ENCODE data around the gene ZC3H18. TPM values are rescaled to one million over a fixed set of nuclear protein-coding genes. Genes with fewer than 3 reads are reported as not detected.
A peak's percentile ranks its signal among the peaks of the same experiment; 100 is the strongest.

The ZC3H18 gene
- total RNA-seq, 1 donor from 2014 or later, result 14.6 TPM

DNA sequence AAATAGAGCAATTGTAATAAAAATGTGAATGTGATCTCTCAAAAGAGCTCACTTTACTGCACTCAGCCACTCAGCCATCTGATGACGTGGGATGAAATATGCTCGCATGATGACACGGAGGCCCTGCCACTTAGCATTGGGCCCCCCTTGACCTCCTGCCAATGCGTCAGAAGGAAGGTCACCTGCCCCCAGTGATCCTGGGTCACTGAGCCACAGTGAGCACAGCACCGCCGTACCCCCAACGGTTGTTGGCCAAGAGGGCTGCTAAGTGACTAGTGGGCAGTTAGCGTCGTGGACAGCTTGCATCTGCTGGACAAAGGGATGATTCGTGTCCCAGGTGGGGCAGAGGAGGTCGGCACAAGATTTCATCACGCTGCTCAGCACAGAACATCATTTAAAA is 22.9 kb downstream of the ZC3H18 start:
- Histone ChIP-seq H3K9me3 (ENCODE audit: control insufficient read depth in 3 of 3, low read length in 3 of 3) (no peaks in the 10 kb centered on the region), H3K36me3 (ENCODE audit: control insufficient read depth in 3 of 3, insufficient read depth in 3 of 3, low read length in 3 of 3) (peaks cover 21 to 27% (median 26%) of the 10 kb centered on the region in 3 donors), H3K4me1 (ENCODE audit: control insufficient read depth in 3 of 3, insufficient read depth in 3 of 3, low read length in 3 of 3) (no peaks in the 10 kb centered on the region), H3K9ac (ENCODE audit: low read depth in 1 of 3, low read length in 3 of 3) (no peak overlapping the region), H3K27ac (ENCODE audit: low read depth, low read length) (no peak overlapping the region), H3K4me3 (ENCODE audit: low read length in 3 of 3) (no peak overlapping the region), H3K27me3 (ENCODE audit: control insufficient read depth in 3 of 3, insufficient read depth in 3 of 3, low read length in 3 of 3) (no peaks in the 10 kb centered on the region)

DNA sequence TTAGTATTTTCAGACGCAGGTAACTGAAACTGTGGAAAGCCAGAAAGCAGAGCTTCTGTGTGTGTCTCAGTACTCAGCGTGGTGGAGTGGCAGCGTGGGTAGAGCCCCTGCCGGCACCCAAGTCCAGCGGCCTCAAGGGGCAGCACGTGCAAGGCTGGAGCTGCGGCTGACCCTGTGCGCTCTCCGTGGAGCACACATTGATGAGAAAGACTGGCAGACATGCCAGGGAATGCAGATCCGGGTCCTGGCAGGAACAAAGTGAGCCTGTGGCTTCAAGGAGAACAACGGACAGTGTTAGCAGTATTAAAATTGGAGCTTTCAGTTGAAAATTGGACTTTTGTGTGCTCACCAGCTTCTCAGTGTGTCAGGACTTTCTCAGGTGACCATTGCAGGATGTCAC is 23.3 kb downstream of the ZC3H18 start:
- peaks cover 0 to 4% (median 0%) of the 10 kb centered on the region in 3 donors for H3K4me1 ChIP-seq (ENCODE audit: control insufficient read depth in 3 of 3, insufficient read depth in 3 of 3, low read length in 3 of 3)
- no peak overlapping the region for H3K27ac ChIP-seq (ENCODE audit: low read depth, low read length)
- H3K36me3 ChIP-seq (ENCODE audit: control insufficient read depth in 3 of 3, insufficient read depth in 3 of 3, low read length in 3 of 3), result peaks cover 21 to 27% (median 25%) of the 10 kb centered on the region in 3 donors
- H3K9me3 ChIP-seq (ENCODE audit: control insufficient read depth in 3 of 3, low read length in 3 of 3), result no peaks in the 10 kb centered on the region
- no peak overlapping the region for H3K4me3 ChIP-seq (ENCODE audit: low read length in 3 of 3)
- no peak overlapping the region for H3K9ac ChIP-seq (ENCODE audit: low read depth in 1 of 3, low read length in 3 of 3)
- no peaks in the 10 kb centered on the region for H3K27me3 ChIP-seq (ENCODE audit: control insufficient read depth in 3 of 3, insufficient read depth in 3 of 3, low read length in 3 of 3)

DNA sequence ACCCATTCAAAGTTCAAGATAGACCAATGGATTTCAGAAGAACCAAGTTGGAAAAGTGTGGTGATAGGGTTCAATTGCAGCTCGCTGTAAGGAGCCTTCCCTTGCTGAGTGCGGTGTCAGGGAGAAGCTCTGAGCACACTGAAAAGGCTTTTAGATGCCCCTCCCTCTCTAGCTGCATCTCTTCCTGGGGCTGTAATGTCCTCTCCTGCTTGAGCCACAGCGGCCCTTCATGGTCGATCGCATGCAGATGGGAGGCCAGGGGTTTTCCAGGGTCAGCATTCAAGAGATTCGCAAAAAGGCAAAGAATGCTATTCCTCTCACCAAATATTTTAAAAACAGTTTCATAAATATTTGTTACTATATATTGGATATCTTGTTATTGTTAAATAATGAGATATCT is 23.7 kb downstream of the ZC3H18 start:
- Histone ChIP-seq H3K4me3 (ENCODE audit: low read length in 3 of 3) (no peak overlapping the region), H3K9me3 (ENCODE audit: control insufficient read depth in 3 of 3, low read length in 3 of 3) (no peaks in the 10 kb centered on the region), H3K4me1 (ENCODE audit: control insufficient read depth in 3 of 3, insufficient read depth in 3 of 3, low read length in 3 of 3) (peaks cover 0 to 5% (median under 1%) of the 10 kb centered on the region in 3 donors), H3K36me3 (ENCODE audit: control insufficient read depth in 3 of 3, insufficient read depth in 3 of 3, low read length in 3 of 3) (peaks cover 20 to 26% (median 22%) of the 10 kb centered on the region in 3 donors), H3K27me3 (ENCODE audit: control insufficient read depth in 3 of 3, insufficient read depth in 3 of 3, low read length in 3 of 3) (no peaks in the 10 kb centered on the region), H3K9ac (ENCODE audit: low read depth in 1 of 3, low read length in 3 of 3) (no peak overlapping the region), H3K27ac (ENCODE audit: low read depth, low read length) (no peak overlapping the region)

DNA sequence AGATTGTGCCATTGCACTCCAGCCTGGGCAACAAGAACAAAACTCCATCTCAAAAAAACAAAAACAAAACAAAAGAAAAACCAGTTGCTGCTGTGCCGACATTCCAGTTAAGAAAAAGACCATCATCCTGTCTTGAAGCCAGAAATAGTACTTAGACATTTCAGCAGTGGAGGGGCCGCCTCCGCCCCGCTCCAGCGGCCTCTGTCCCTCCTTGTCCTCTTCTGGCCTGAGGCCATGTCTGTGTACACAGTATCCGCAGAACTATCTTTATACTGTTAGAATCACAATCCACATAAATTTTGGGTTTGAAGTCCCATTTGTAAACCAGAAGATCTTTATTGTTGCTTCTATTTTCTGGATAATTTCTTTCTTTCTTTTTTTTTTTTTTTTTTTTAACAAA is 24.9 kb downstream of the ZC3H18 start:
- Histone ChIP-seq H3K27me3 (ENCODE audit: control insufficient read depth in 3 of 3, insufficient read depth in 3 of 3, low read length in 3 of 3) (no peaks in the 10 kb centered on the region), H3K9me3 (ENCODE audit: control insufficient read depth in 3 of 3, low read length in 3 of 3) (no peaks in the 10 kb centered on the region), H3K36me3 (ENCODE audit: control insufficient read depth in 3 of 3, insufficient read depth in 3 of 3, low read length in 3 of 3) (peaks cover 21 to 27% (median 23%) of the 10 kb centered on the region in 3 donors), H3K9ac (ENCODE audit: low read depth in 1 of 3, low read length in 3 of 3) (no peak overlapping the region), H3K4me1 (ENCODE audit: control insufficient read depth in 3 of 3, insufficient read depth in 3 of 3, low read length in 3 of 3) (peaks cover 4 to 15% (median 7%) of the 10 kb centered on the region in 3 donors), H3K4me3 (ENCODE audit: low read length in 3 of 3) (no peak overlapping the region), H3K27ac (ENCODE audit: low read depth, low read length) (no peak overlapping the region)

DNA sequence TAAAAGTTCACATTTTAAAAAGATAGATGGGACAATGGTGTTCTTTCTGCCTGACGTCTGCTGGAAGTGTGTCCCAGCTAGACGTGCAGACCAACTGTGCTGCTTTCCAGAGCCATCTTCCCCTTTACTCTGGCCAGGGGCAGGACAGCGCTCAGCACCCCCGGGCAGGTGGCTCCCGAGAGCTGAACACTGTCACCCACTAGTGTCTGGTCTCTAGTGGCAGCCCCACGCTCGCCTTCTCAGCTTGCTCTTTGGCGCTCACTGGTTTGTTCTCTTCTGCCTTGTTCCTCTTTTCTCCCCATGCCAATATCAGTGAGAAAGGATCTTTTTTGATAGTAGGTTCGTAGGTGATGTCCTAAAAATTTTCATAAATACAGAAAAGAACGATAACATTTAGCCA is 25.7 kb downstream of the ZC3H18 start:
- Histone ChIP-seq H3K9ac (ENCODE audit: low read depth in 1 of 3, low read length in 3 of 3) (no peak overlapping the region), H3K9me3 (ENCODE audit: control insufficient read depth in 3 of 3, low read length in 3 of 3) (no peaks in the 10 kb centered on the region), H3K27ac (ENCODE audit: low read depth, low read length) (no peak overlapping the region), H3K36me3 (ENCODE audit: control insufficient read depth in 3 of 3, insufficient read depth in 3 of 3, low read length in 3 of 3) (peaks cover 26 to 36% (median 28%) of the 10 kb centered on the region in 3 donors), H3K27me3 (ENCODE audit: control insufficient read depth in 3 of 3, insufficient read depth in 3 of 3, low read length in 3 of 3) (no peaks in the 10 kb centered on the region), H3K4me1 (ENCODE audit: control insufficient read depth in 3 of 3, insufficient read depth in 3 of 3, low read length in 3 of 3) (peaks cover 4 to 16% (median 8%) of the 10 kb centered on the region in 3 donors), H3K4me3 (ENCODE audit: low read length in 3 of 3) (no peak overlapping the region)

DNA sequence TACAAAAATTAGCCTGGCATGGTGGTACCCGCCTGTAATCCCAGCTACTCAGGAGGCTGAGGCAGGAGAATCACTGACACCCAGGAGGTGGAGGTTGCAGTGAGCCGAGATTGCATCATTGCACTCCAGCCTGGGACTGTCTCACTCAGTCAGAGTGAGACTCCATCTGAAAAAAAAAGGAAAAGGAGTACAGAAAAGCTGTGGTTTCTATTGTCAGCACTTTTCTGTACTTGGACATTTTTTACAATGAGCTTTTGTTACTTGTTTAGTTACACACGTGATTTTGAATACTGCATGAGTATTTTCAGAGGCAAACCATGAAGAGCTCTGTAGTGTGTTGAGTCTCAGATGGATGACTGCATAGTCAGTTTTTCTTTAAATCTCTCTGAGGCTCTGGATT is 26.3 kb downstream of the ZC3H18 start:
- no peak overlapping the region for H3K27ac ChIP-seq (ENCODE audit: low read depth, low read length)
- H3K9ac ChIP-seq (ENCODE audit: low read depth in 1 of 3, low read length in 3 of 3), result no peak overlapping the region
- peaks cover 4 to 16% (median 8%) of the 10 kb centered on the region in 3 donors for H3K4me1 ChIP-seq (ENCODE audit: control insufficient read depth in 3 of 3, insufficient read depth in 3 of 3, low read length in 3 of 3)
- H3K9me3 ChIP-seq (ENCODE audit: control insufficient read depth in 3 of 3, low read length in 3 of 3), result no peaks in the 10 kb centered on the region
- H3K27me3 ChIP-seq (ENCODE audit: control insufficient read depth in 3 of 3, insufficient read depth in 3 of 3, low read length in 3 of 3), result no peaks in the 10 kb centered on the region
- no peak overlapping the region for H3K4me3 ChIP-seq (ENCODE audit: low read length in 3 of 3)
- peaks cover 32 to 37% (median 34%) of the 10 kb centered on the region in 3 donors for H3K36me3 ChIP-seq (ENCODE audit: control insufficient read depth in 3 of 3, insufficient read depth in 3 of 3, low read length in 3 of 3)

DNA sequence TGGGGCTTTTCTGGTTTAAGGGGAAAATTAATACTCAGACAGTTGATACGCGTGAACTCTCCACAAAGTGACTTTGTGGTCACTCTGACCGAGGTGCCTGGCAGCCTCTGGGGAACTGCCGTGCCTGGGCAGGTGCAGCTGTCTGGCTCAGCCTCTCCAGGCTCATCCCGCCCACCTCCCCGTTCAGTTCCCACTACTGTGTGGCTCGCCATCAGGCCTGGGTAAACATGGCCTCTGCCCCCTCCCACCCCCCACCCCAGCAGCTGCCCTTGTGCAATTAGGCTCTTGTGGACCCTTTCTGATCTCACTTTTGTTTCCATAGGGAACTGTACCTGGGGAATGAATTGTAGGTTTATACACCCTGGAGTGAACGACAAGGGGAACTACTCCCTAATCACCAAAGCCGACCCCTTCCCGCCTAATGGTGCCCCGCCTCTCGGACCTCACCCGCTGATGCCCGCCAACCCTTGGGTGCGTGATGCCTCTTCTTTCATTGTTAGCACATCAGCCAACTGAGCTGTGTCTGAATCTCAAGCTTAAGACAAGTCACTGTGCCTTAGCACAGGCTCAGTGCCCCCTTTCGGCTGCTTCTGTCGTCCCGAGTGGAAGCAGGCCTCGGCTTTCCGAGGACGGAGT is 27.8 kb downstream of the ZC3H18 start:
- H3K27ac ChIP-seq (ENCODE audit: low read depth, low read length), result no peak overlapping the region
- no peak overlapping the region for H3K4me3 ChIP-seq (ENCODE audit: low read length in 3 of 3)
- H3K27me3 ChIP-seq (ENCODE audit: control insufficient read depth in 3 of 3, insufficient read depth in 3 of 3, low read length in 3 of 3), result no peaks in the 10 kb centered on the region
- H3K9ac ChIP-seq (ENCODE audit: low read depth in 1 of 3, low read length in 3 of 3), result no peak overlapping the region
- peaks cover 43 to 45% (median 43%) of the 10 kb centered on the region in 3 donors for H3K36me3 ChIP-seq (ENCODE audit: control insufficient read depth in 3 of 3, insufficient read depth in 3 of 3, low read length in 3 of 3)
- peaks cover 4 to 16% (median 8%) of the 10 kb centered on the region in 3 donors for H3K4me1 ChIP-seq (ENCODE audit: control insufficient read depth in 3 of 3, insufficient read depth in 3 of 3, low read length in 3 of 3)
- H3K9me3 ChIP-seq (ENCODE audit: control insufficient read depth in 3 of 3, low read length in 3 of 3), result no peaks in the 10 kb centered on the region

DNA sequence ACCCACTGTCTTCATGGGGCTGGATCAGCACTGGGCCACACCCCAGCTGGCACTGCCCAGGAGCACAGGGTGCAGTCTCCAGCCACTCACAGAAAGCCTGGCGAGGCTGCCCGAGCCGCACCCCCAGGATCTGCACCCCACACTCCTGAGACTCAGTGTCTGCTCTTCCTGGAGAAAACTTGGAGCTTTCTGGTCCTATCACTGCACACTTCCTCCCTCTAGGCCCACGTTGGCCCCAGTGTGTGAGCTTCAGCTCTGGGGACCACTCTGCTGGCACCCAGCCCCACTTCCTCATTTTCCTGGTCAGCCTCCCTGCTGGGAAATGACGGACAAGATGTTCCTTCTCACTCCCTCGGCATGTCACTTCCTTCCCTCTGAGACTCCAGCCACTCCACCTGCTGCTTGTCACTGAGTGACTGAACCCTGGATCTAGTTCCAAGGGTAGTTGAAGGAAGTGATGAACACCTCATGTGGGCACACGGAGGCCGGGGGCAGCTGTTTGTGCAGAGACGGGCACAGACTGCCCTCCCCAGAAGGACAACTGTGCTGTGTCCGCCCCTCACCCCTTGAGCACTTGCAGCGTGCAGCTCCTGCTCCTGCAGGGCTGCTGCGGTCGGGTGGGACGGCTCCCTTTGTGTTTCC is 29.0 kb downstream of the ZC3H18 start:
- Histone ChIP-seq H3K9me3 (ENCODE audit: control insufficient read depth in 3 of 3, low read length in 3 of 3) (no peaks in the 10 kb centered on the region), H3K36me3 (ENCODE audit: control insufficient read depth in 3 of 3, insufficient read depth in 3 of 3, low read length in 3 of 3) (peaks cover 34 to 41% (median 40%) of the 10 kb centered on the region in 3 donors), H3K27ac (ENCODE audit: low read depth, low read length) (peak overlapping the region; percentile 37), H3K4me1 (ENCODE audit: control insufficient read depth in 3 of 3, insufficient read depth in 3 of 3, low read length in 3 of 3) (peaks cover 4 to 16% (median 8%) of the 10 kb centered on the region in 3 donors), H3K9ac (ENCODE audit: low read depth in 1 of 3, low read length in 3 of 3) (peak overlapping the region in 1 of 3 donors; percentile 25), H3K4me3 (ENCODE audit: low read length in 3 of 3) (no peak overlapping the region), H3K27me3 (ENCODE audit: control insufficient read depth in 3 of 3, insufficient read depth in 3 of 3, low read length in 3 of 3) (no peaks in the 10 kb centered on the region)

DNA sequence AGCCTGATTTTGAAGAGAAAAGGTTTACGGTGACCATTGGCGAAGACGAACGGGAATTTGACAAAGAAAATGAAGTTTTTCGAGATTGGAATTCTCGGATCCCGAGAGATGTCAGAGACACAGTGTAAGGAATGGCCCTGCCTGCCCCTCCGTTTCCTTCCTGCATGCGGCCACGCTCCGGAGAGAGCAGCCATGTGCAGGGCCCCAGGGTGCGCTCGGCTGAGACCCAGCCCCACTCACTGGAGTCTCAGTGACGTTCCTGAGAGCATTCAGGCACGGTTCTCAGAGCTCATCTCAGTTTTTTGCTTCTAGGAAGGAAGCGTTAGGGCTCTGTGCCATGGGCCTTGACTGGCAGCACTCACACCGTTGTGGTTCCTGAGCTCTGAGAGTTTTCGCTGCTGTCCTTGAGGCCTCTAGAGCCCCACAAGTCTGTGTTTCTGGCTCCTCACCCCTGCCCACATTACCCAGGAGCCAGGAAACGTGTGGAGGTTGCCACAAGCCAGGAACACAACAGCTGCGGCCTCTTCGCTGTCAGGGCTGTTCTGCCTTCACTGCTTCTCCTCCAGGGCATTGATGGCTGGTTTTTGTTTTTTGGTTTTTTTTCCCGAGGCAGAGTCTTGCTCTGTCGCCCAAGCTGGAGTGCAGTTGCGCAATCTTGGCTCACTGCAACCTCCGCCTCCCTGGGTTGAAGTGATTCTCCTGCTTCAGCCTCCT is 29.8 kb downstream of the ZC3H18 start:
- no peaks in the 10 kb centered on the region for H3K9me3 ChIP-seq (ENCODE audit: control insufficient read depth in 3 of 3, low read length in 3 of 3)
- peak overlapping the region; percentile 37 for H3K27ac ChIP-seq (ENCODE audit: low read depth, low read length)
- no peak overlapping the region for H3K4me3 ChIP-seq (ENCODE audit: low read length in 3 of 3)
- no peak overlapping the region for H3K9ac ChIP-seq (ENCODE audit: low read depth in 1 of 3, low read length in 3 of 3)
- H3K36me3 ChIP-seq (ENCODE audit: control insufficient read depth in 3 of 3, insufficient read depth in 3 of 3, low read length in 3 of 3), result peaks cover 34 to 43% (median 41%) of the 10 kb centered on the region in 3 donors
- no peaks in the 10 kb centered on the region for H3K27me3 ChIP-seq (ENCODE audit: control insufficient read depth in 3 of 3, insufficient read depth in 3 of 3, low read length in 3 of 3)
- peaks cover 4 to 16% (median 8%) of the 10 kb centered on the region in 3 donors for H3K4me1 ChIP-seq (ENCODE audit: control insufficient read depth in 3 of 3, insufficient read depth in 3 of 3, low read length in 3 of 3)

DNA sequence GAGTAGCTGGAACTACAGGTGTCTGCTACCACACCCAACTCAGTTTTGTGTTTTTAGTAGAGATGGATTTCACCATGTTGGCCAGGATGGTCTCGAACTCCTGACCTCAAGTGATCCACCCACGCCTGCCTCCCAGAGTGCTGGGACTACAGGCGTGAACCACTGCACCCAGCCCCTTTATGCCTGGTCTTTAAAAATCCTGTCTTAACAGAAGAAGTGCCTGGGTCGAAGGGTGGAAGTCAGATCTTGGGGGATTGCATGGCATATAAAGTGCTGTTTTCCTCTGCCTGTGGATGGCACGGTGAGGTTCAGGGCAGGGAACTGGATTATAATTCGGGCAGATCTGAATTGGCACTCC is 30.3 kb downstream of the ZC3H18 start:
- Histone ChIP-seq H3K4me1 (ENCODE audit: control insufficient read depth in 3 of 3, insufficient read depth in 3 of 3, low read length in 3 of 3) (peaks cover 4 to 16% (median 8%) of the 10 kb centered on the region in 3 donors), H3K27me3 (ENCODE audit: control insufficient read depth in 3 of 3, insufficient read depth in 3 of 3, low read length in 3 of 3) (no peaks in the 10 kb centered on the region), H3K36me3 (ENCODE audit: control insufficient read depth in 3 of 3, insufficient read depth in 3 of 3, low read length in 3 of 3) (peaks cover 39 to 46% (median 44%) of the 10 kb centered on the region in 3 donors), H3K9ac (ENCODE audit: low read depth in 1 of 3, low read length in 3 of 3) (no peak overlapping the region), H3K27ac (ENCODE audit: low read depth, low read length) (no peak overlapping the region), H3K4me3 (ENCODE audit: low read length in 3 of 3) (no peak overlapping the region), H3K9me3 (ENCODE audit: control insufficient read depth in 3 of 3, low read length in 3 of 3) (no peaks in the 10 kb centered on the region)

All from skeletal muscle tissue (tissue), 4 donors.